MCF 10A (cell line): ENCODE measurements around the gene DCHS2. TPM values are rescaled to one million over a fixed set of nuclear protein-coding genes. Genes with fewer than 3 reads are reported as not detected.

Source experiments
- Bru-seq: library from RNA; stranded (reverse); fragments of 400-500 nt; gene quantifications from one replicate; lab custom pipeline; 2021; lab: Mats Ljungman, UMichigan
- BruChase-seq, 2 experiments: library from RNA; stranded (reverse); fragments of 400-500 nt; gene quantifications; one replicate each; lab custom pipeline; 2021; lab: Mats Ljungman, UMichigan
- BruUV-seq: library from RNA; stranded (reverse); fragments of 400-500 nt; replicated peaks from 2 replicates; lab custom pipeline; 2021; lab: Mats Ljungman, UMichigan
- CTCF ChIA-PET: fragments of 300-600 bp; sonication (Branson Sonifier 250); formaldehyde crosslinking; extraction: SDS; loops from one replicate; lab custom pipeline; 2021; ENCODE audit warnings: antibody characterized with exemption, inconsistent platforms; lab: Yijun Ruan, JAX
- POLR2A ChIA-PET: fragments of 300-600, 350-650 bp; sonication (Branson Sonifier 250); formaldehyde crosslinking; extraction: SDS; loops from one replicate; lab custom pipeline; 2020; ENCODE audit warnings: antibody characterized with exemption, inconsistent platforms; lab: Yijun Ruan, JAX
- DNase-seq: peaks from one replicate; pipeline ENCODE4 v3.0.0-alpha.2; 2018; ENCODE audit not compliant: unreplicated experiment
- H3K27ac Mint-ChIP-seq: one replicate; pipeline ENCODE4 v1.8.0; 2022; ENCODE audit warnings: mild to moderate bottlenecking, low read depth, mixed read lengths; ENCODE audit not compliant: unreplicated experiment
- H3K27me3 Mint-ChIP-seq: one replicate; pipeline ENCODE4 v1.8.0; 2022; ENCODE audit warnings: mixed read lengths; ENCODE audit not compliant: insufficient read depth, unreplicated experiment
- H3K36me3 Mint-ChIP-seq: one replicate; pipeline ENCODE4 v1.8.0; 2022; ENCODE audit warnings: mild to moderate bottlenecking, moderate library complexity, mixed read lengths; ENCODE audit not compliant: insufficient read depth, unreplicated experiment
- H3K4me1 Mint-ChIP-seq: one replicate; pipeline ENCODE4 v1.8.0; 2022; ENCODE audit warnings: mixed read lengths; ENCODE audit not compliant: insufficient read depth, unreplicated experiment
- H3K4me3 Mint-ChIP-seq: one replicate; pipeline ENCODE4 v1.8.0; 2022; ENCODE audit warnings: mild to moderate bottlenecking, moderate library complexity, mixed read lengths; ENCODE audit not compliant: unreplicated experiment
- H3K9me3 Mint-ChIP-seq: one replicate; pipeline ENCODE4 v1.8.0; 2022; ENCODE audit warnings: mixed read lengths; ENCODE audit not compliant: unreplicated experiment
- intact Hi-C: fragments of 100-400 bp; cut with micrococcal nuclease; formaldehyde crosslinking; loops from 2 replicates; pipeline ENCODE4 v1.14.1; 2022
- long read RNA-seq: library from polyadenylated mRNA; stranded (forward); transcript quantifications from one replicate; pipeline ENCODE4 v2.0.0, GENCODE V29; 2022
- total RNA-seq: library from RNA; stranded (reverse); gene quantifications from 2 replicates; pipeline ENCODE4 v1.2.3, GENCODE V29; 2022
- TF ChIP-seq, protein P1 (sequence below): fragments of 200-600 bp; IDR thresholded peaks from one replicate; pipeline ENCODE4 v1.8.0; 2022; ENCODE audit warnings: antibody characterized with exemption, mild to moderate bottlenecking; ENCODE audit not compliant: unreplicated experiment

DCHS2 gene, protein sequence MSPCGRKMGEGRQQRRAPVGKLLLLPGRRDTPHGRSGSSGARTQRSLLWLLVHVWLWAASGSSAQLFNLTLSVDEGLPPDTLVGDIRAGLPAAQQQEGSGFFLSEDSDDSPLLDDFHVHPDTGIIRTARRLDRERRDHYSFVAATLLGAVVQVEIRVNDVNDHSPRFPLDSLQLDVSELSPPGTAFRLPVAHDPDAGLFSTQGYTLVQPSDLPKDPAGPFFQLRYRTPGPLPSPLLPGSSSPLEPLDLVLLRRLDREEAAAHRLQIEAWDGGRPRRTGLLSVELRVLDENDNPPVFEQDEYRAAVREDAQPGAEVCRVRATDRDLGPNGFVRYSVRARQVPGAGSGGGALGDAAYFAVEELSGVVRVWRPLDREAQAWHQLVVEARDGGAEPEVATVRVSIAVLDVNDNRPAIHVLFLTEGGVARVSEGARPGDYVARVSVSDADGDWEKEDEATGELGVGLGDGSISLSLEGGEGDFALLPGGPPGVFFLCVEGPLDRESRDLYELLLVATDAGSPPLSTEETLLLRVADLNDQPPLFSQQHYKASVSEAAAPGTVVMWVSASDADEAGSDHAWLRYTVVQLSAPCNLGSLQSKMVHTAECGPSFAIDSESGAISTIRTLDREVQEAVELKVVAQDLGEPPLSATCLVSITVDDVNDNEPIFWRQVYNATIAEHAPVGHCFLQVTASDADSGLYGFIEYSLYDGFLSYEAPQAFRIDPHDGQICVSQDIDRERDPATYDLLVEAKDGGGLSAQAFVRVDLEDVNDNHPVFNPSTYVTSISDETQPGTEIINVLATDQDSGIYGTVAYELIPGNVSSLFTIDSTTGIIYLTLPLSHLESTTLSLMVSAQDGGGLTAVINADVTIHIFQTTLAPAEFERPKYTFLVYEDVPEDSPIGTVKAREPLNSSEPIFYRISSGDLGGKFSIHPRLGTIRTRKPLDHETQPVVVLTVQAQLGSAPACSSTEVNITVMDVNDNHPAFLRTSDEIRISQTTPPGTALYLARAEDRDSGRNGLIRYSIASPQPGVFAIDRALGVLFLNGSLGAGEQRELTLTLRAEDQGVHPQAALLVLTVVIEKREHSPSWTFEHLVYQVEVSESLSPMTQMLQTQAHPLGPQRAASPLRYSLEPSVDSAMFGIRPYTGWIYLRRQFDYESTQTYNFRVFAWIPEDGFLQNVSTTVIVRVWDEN (N-terminal part only)
- total RNA-seq: 0.02 and 0.17 TPM in 2 replicates
- Bru-seq, nascent RNA: percentile 19 among the genes with signal in this experiment
- percentile 20 among the genes with signal in this experiment for BruChase-seq, experiment 1, labeled RNA remaining after a 6-hour chase
- percentile 16 among the genes with signal in this experiment for BruChase-seq, experiment 2, labeled RNA remaining after a 2-hour chase
- long read RNA-seq: 0 reads

DNA sequence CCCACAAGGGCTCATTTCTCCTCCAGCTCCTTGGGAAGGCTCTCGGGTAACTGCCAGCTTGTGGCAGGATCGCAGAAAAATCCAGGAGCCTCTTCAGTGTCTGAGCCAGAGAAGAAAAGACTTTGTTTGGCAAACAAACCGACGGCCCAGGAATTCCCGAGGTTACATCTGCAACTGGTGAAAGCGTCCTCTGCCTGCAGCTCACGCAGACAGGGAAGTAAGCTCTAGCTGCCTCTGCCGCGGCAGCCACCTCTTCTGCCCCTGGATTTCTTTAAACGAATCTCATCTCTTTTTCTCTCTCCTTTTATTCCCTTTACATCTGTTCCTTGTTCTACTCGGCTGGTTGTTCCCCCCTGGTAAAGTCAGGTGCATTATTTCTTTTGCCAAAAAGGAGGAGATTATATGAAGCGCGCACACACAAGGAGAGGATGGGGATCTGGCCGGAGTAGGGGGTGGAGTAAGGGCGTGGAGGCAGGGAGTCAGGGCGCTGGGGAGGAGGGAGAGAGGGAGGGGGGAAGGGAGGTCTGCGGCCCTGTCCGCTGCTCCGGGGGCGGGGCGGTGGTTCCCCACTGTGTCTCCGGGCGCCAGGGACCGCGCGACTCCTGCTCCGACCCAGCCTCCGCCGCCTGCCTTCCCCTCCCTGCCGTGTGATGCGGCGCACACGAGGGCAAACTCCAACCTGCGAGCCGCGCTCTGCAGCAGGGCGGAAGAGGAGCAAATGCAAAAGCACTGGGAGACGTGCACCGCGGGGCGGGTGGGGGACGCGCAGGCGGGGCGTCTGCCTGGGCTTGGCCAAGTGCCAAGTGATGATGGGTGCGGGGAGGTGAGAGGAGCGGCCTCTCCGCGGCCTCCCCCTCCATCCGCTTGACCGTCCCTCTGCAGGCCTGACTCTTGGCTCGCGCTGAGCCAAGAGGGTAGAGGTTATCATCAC is at the start of gene DCHS2:
TSS of gene DCHS2 (minus strand) at position 459 of the 931 bp plus-strand sequence. CDS start at position 15, 444 bp downstream.
- peaks cover 6% of the 10 kb centered on the region for H3K4me1 Mint-ChIP-seq
- H3K27ac Mint-ChIP-seq: no peak within 1 kb of the TSS
- POLR2A ChIA-PET: interaction anchor here (0.5 kb wide), 1 partner anchor 40 kb away, joined by 3 read pairs; no protein-coding TSS in a partner anchor
- TF ChIP-seq, protein P1, sequence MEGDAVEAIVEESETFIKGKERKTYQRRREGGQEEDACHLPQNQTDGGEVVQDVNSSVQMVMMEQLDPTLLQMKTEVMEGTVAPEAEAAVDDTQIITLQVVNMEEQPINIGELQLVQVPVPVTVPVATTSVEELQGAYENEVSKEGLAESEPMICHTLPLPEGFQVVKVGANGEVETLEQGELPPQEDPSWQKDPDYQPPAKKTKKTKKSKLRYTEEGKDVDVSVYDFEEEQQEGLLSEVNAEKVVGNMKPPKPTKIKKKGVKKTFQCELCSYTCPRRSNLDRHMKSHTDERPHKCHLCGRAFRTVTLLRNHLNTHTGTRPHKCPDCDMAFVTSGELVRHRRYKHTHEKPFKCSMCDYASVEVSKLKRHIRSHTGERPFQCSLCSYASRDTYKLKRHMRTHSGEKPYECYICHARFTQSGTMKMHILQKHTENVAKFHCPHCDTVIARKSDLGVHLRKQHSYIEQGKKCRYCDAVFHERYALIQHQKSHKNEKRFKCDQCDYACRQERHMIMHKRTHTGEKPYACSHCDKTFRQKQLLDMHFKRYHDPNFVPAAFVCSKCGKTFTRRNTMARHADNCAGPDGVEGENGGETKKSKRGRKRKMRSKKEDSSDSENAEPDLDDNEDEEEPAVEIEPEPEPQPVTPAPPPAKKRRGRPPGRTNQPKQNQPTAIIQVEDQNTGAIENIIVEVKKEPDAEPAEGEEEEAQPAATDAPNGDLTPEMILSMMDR: no peak
- H3K4me3 Mint-ChIP-seq: peak within 1 kb of the TSS; percentile 67
- H3K36me3 Mint-ChIP-seq: no peaks in the 10 kb centered on the region
- H3K27me3 Mint-ChIP-seq: no peaks in the 10 kb centered on the region
- H3K9me3 Mint-ChIP-seq: no peaks in the 10 kb centered on the region
- no TSS peak for BruUV-seq
- no peak for DNase-seq
- CTCF ChIA-PET: interaction anchor here (0.5 to 1.5 kb wide), 5 partner anchors 12 to 78 kb away, joined by 3 to 5 read pairs (median 3); no protein-coding TSS in a partner anchor
- intact Hi-C loops: no loop called here

DNA sequence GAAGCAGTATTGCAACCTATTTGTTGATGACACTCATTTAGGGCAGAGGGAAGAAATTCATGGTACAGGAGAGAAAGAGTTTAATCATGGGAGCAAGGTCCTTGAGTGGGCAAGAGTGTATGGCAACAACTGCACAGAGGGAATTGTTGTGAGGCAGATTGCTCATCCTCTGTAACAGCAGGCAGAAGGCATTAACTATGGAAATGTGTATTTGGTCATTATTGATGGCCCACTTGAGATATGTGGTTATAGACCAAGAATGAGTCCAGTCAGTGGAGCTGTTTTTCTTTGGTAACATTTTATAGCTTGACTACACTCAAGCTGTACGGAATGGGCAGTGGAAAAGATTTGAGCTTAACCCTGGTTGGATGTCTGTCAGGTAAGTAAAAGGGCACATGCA is 42.7 kb upstream of the DCHS2 start:
- ChIA-PET POLR2A (no interaction called here), CTCF (interaction anchor here (0.6 to 1.6 kb wide), 4 partner anchors 14 to 93 kb away, joined by 3 to 4 read pairs (median 3); no protein-coding TSS in a partner anchor)
- no peak for DNase-seq
- H3K4me3 Mint-ChIP-seq: no peak overlapping the region
- no TSS peak for BruUV-seq
- TF ChIP-seq, protein P1: no peak
- no peaks in the 10 kb centered on the region for H3K27me3 Mint-ChIP-seq
- peaks cover 8% of the 10 kb centered on the region for H3K4me1 Mint-ChIP-seq
- H3K9me3 Mint-ChIP-seq: no peaks in the 10 kb centered on the region
- intact Hi-C loops: no loop called here
- H3K27ac Mint-ChIP-seq: no peak overlapping the region
- H3K36me3 Mint-ChIP-seq: peaks cover 37% of the 10 kb centered on the region

DNA sequence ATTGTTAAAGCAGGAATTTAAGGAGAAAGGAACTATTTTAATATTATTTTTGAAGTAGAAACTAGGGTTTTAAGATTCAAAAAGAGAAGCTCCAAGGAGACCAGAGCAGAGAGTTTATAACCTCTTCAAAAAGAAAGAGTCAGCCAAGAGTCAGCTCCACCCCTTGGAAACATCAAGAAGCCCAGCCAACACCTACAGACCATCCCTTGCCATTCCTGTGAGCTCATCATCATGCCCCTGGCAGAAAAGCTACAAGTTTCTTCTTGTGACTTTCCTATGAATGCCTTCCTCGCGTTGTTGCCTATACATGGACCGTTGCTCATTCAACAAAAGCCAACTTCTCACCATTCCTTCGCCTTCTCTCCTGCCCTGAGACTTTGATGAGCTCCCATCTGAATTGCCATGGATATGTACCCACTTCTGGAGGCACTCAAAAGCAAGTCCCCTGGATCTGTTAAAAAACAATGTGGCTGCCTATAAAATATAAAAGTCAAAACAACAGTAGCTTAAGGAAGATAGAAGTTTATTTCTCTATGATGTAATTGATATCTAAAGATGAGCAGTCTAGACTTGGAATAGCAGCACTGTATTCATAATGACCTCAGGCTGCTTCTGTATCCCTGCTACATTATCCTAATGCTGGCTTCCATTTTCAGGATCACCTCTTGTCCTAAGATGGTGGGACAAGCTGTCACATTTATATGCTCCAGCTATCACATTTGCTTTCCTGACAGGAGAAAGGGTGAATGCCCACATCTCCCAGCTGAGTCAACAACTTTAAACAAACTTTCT is 38.3 kb upstream of the DCHS2 start:
- Mint-ChIP-seq H3K9me3 (no peaks in the 10 kb centered on the region), H3K4me1 (peaks cover 14% of the 10 kb centered on the region), H3K27ac (no peak overlapping the region), H3K36me3 (no peaks in the 10 kb centered on the region), H3K4me3 (no peak overlapping the region), H3K27me3 (no peaks in the 10 kb centered on the region)
- DNase-seq: peak; percentile 83
- intact Hi-C loops: no loop called here
- POLR2A ChIA-PET: interaction anchor here (0.5 to 6.3 kb wide), 7 partner anchors 10 to 171 kb away, joined by 3 to 50 read pairs (median 3); partner anchors contain the start of gene PLRG1
- CTCF ChIA-PET: interaction anchor here (0.6 to 2.8 kb wide), 11 partner anchors 10 to 994 kb away, joined by 3 to 15 read pairs (median 3); partner anchors contain the start of gene PLRG1
- TF ChIP-seq, protein P1: no peak
- BruUV-seq: no TSS peak
